Fibroblast of pulmonary artery (primary cell): ENCODE data around the gene DYDC2.

ENCODE experiments used
- DNase-seq: peaks from one replicate; pipeline ENCODE4 v3.0.0-alpha.2; 2010; ENCODE audit warnings: low read depth
- H3K4me3 ChIP-seq: replicated peaks from 2 replicates; pipeline ENCODE4 v1.5.1; 2011; ENCODE audit warnings: low read depth, mild to moderate bottlenecking, control low read depth, low read length, moderate library complexity
- TF ChIP-seq, protein P1 (sequence below): IDR thresholded peaks from 2 replicates; pipeline ENCODE4 v1.5.1; 2011; ENCODE audit warnings: mild to moderate bottlenecking, control low read depth, low read length, inconsistent platforms; ENCODE audit errors: missing control alignments

Gene DYDC2

DNA sequence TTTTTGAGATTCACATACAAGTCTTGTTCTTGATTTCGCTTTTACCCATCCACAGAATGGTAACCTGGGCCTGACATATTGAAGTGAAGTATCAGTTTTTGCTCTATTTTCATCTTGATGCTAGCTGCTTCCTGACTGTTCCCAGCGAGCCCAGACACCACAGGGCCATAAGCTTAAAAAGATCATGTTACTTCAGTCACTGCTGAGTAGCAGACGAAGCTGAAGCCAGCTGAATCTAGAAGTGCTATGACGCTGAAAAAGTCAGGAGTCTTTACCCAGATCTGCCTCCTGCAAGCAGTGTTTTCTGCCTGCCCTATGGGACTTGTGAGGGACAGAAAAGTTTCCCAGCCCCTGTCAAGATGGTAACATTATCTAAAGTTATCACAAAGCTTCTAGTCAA is 49.0 kb downstream of the DYDC2 start:
- TF ChIP-seq, protein P1, sequence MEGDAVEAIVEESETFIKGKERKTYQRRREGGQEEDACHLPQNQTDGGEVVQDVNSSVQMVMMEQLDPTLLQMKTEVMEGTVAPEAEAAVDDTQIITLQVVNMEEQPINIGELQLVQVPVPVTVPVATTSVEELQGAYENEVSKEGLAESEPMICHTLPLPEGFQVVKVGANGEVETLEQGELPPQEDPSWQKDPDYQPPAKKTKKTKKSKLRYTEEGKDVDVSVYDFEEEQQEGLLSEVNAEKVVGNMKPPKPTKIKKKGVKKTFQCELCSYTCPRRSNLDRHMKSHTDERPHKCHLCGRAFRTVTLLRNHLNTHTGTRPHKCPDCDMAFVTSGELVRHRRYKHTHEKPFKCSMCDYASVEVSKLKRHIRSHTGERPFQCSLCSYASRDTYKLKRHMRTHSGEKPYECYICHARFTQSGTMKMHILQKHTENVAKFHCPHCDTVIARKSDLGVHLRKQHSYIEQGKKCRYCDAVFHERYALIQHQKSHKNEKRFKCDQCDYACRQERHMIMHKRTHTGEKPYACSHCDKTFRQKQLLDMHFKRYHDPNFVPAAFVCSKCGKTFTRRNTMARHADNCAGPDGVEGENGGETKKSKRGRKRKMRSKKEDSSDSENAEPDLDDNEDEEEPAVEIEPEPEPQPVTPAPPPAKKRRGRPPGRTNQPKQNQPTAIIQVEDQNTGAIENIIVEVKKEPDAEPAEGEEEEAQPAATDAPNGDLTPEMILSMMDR = no peak

DNA sequence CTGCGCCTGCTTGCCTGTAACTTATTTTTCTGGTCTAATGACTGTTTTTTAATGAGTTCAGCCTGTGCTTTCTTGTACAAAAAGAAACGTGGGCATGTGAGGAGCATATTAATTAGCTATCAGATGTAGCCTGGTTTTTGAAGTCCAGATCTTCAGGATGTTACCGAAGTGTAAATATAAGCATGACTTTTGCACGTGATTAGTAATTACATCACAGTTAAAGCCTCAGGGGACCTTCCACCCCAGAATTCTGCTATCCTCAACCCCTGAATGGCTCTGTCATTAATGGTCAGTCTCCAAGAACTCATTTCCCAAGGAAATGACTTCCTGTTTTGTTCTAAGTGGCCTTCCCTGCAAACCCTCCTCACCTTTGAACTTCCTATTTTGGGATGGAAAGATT is 49.6 kb downstream of the DYDC2 start:
- no peak overlapping the region for H3K4me3 ChIP-seq
- TF ChIP-seq, protein P1 = no peak
- no peak for DNase-seq

More for the DNA sequence above, 49.0 kb downstream of the DYDC2 start:
- H3K4me3 ChIP-seq = no peak overlapping the region
- no peak for DNase-seq

DNA sequence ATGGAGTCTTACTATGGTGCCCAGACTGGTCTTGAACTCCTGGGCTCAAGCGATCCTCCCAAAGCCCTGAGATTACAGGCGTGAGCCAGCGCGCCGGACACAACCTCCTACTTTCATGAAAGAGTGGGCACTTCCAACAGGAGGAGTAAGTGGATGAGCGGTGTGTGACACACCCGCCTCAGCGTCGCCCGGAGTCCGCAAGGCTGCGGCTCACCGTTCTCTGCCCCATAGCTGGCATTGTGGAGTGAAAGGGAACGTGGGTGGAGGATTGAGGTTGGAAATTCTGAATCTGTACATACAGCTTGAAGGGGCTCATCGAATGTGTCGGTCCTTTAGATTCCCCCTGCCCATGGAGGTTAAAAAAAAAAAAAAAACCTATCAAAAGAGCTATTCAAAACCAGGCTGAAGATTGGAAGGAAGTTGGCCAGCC is 51.2 kb downstream of the DYDC2 start:
- DNase-seq = no peak
- peak overlapping the region; percentile 67 for H3K4me3 ChIP-seq
- TF ChIP-seq, protein P1 = no peak

DNA sequence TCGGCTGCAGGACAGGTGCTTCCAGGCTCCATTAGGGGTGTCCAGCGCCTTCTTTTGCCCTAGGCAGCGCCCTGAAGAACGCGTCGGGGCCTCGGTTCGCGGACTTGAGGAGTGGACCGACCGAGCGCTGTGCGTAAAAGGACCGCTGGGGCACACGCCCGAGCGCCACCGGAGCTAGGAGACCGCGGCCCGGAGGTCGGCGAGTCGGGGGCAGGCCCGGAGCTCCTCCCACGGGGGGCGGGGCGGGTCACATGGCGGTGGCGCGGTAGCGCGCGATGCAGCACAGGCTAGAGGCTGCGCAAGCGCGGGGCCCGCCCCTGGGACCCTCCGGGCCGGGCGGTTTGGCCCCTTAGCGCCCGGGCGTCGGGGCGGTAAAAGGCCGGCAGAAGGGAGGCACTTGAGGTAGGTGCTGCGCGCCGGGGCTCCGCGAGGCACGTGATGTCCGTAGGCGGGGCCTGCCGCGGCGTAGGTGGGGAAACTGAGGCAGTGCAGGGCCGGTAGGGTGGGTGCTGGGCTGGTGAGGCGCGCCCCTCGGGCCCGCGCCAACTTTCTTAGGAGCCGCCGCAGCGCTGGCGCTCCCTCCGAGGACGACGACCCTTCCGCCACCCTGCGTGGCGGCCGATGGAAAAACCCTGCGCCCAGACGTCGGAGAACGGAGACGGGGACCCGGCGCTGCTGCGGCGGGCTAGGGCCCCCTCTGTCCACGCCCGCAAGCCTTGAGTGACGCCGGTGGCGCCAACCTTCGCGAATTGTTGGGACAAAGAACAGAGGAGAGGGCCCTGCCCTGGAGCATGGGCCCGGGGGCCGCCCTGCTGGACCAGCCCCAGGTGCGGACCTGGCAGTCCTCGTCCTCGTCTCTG is 51.9 kb downstream of the DYDC2 start, which contains the start of gene PRXL2A:
TSS of gene PRXL2A (plus strand) at position 310 of the 860 bp plus-strand sequence. CDS start 11,917 bp downstream, outside the sequence.
- TF ChIP-seq, protein P1 = no peak
- DNase-seq = peak; percentile 38
- H3K4me3 ChIP-seq = peak within 1 kb of the TSS; percentile 67

DNA sequence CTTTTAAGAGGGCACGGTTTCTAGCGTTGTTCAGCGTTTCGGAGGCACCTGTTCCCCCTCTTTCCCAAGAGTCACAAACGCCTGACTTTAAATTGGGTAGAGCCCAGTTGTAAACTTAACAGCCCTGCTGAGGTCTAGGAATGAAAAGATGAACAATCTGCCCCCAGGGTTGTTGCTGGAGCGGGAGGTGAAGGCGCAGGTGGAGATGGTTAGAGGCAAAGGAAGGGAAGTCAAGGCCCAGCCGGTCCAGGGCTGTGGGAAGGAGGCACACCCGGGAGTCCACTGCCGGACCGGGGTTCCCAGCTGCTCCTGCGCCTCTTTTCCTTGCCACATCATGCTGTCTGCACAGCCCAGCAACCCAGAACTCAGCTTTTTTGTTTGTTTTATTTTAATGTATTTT is 52.5 kb downstream of the DYDC2 start:
- TF ChIP-seq, protein P1 = no peak
- H3K4me3 ChIP-seq = peak overlapping the region; percentile 67
- DNase-seq = no peak

DNA sequence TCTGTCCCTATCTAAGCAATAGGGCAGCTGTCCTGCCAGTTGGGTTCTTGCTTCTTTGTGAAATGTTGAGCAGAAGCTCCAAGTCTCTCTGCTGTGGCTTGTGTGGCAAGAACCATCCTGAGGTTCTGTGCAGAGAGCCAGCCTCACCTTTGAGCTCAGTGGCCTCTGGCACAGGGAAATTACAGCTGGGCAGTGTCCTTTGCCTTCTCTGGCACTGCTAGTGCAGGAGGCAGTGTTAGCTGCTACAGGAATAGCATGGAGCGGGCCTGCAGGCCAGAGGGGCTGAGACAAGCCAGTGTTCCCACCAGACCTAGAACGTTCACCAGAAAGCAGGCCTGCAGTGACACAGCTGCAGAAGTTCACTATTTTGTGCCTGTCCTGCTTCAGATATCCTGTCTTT is 53.5 kb downstream of the DYDC2 start:
- no peak for DNase-seq
- TF ChIP-seq, protein P1 = no peak
- no peak overlapping the region for H3K4me3 ChIP-seq
